GM18498 (cell line): ENCODE measurements around the gene MUC4.
"Not testable (repeated sequence)": the region's sequence is repeated elsewhere in the genome, so short reads cannot be mapped to it uniquely, and the experiment has no call there.

Source experiments
- ATAC-seq: cut with Tn5 transposase; IDR thresholded peaks from one replicate; pipeline ENCODE4 v1.9.1; 2021; ENCODE audit warnings: mild to moderate bottlenecking, moderate library complexity; ENCODE audit not compliant: unreplicated experiment

Gene MUC4

GRCh38 chr3:195748661-195749060 lies 63.1 kb downstream of the MUC4 start:
- ATAC-seq, result no peak

DNA sequence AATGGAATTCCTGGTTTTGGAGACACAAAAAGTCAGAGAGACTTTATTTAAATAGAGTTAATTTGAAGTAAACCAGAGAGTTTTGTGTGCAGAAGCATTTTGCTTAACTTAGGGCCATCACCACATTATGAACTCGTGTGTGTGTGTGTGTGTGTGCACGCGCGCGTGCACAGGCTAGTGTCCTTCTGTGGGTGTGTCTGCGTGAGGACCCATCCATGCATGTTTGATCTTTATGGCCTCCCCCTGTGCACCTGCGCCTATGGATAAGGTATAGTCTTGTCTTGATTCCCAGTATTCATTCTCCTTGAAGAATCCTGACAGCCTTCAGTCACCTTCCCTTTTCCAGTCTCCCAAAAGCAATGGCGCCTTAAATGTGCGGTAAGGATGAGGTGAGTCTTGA lies 65.0 kb downstream of the MUC4 start:
- ATAC-seq, result no peak

GRCh38 chr3:195746346-195746745 lies 65.4 kb downstream of the MUC4 start:
- no peak for ATAC-seq

DNA sequence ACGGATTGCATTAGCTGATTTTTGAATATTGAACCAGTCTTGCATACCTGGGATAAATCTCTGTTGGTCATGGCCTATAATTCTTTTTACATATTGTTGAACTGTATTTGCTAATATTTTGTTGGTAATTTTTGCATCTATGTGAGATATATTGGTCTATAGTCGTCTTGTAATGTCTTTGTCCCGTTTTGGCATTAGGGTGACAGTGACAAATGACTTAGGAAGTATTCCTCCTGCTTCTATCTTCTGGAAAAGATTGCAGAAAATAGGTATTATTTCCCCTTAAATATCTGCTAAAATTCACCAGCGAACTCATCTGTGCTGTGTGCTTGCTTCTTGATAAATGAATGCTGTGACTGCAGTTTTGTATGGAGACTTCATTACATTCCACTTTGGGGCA lies 67.3 kb downstream of the MUC4 start:
- ATAC-seq, result no peak

GRCh38 chr3:195739561-195740111 lies 72.1 kb downstream of the MUC4 start:
- ATAC-seq, result no peak

DNA sequence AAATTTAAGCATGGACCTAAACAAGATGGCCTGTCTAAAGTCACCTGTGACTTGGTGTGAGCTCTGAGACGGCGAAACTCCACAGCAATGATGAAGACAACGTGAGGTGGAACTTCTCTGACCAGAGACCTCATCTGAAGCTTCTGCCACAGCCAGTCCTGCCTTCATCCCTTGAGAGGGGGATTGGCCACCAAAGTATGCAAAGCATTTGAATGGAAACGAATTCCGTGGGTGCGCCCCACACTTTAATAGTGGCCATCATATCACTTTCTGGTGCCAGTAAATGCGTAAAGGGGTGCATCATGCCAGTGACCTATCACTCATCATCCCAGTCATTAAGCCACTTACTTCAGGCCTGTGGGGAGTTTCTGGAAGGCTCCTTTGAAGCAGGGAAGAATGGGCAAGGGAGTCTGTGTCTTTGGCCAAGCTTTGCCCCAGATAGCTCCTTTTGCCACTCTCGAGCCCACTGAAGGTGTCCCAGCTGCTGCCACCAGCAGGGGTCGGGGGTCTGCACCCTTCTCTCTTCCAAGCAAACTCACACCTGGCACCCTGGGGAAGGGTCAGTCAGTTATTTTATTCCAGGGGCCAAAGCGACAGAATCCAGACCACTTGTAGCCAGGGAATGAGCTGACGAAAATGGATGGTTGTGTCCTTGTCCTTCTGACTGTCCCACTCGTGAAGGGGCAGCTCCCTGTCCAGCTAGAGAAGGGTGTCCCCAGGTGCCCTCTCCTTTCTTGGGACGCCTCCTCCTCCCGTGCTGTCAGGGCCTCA lies 73.3 kb downstream of the MUC4 start:
- ATAC-seq, result no peak

DNA sequence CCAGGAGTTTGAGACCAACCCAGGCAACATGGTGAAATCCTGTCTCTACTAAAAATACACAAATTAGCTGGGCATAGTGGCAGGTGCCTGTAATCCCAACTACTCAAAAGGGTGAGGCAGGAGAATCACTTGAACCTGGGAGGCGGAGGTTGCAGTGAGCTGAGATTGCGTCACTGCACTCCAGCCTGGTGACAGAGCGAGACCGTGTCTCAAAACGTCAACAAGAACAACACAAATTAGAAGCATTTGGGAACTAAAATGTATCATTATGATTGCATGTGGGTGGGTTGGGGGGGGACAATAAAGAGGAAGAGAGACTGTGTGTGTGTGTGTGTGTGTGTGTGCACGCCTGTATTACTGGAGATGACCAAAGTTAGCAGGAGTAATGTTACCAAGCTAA lies 73.9 kb downstream of the MUC4 start:
- ATAC-seq, result not testable (repeated sequence)

DNA sequence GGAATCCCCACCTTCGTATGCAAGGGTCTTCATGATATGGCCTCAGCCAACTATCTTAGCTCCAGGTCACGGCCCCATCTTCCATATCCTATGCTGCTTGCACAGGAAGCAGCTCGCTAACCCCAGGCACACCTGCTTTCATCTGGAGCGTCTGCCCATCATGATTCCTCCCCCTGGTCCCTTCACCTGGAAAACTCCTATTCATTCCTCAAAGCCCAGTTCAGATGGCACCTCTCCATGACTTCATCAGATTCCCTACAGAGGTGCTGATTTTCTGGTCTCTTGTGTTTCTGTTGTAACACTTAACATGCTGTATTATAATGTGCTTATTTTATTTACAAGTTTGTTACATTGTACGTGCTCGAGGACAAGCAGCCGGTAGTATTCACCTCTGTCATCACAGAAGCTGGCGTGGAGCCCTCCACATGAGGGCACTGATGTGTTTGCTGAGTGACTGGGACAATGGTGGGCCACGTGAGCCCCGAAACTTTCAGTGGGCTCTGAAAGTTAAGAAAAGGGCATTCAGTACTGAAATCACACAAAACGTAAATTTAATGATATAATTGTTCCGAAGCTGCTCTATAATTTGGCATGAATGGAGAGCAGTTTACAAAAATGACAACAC lies 74.8 kb downstream of the MUC4 start:
- no peak for ATAC-seq

DNA sequence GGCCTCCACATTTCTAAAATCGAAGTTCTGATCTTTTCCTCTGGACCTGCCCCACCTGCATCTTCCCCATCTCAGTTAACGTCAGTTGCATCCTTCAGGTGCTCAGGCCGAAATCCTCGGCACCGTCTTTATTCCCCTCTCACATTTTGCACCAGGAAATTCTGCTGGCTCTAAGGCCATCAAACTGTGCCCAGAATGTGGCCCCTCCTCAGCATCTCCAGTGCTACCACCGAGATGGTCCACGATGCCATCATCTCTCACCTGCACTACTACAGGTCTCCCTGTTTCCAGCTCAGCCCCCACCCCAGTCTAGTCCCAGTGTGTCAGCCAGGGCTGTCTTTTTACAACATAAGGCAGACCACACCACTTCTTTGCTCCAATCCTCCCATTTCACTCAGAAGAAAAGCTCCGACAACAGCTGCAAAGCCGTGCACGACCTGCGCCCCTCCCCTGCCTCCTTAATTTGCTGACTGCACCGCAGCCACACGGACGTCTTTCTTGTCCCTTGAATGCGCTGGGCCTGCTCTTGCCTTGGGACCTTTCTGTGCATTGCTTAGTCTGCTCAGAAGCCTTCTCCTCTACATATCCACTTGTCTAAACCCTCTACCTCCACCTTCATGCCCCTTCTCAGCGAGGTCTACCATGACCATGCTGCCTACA lies 76.6 kb downstream of the MUC4 start:
- ATAC-seq, result no peak

DNA sequence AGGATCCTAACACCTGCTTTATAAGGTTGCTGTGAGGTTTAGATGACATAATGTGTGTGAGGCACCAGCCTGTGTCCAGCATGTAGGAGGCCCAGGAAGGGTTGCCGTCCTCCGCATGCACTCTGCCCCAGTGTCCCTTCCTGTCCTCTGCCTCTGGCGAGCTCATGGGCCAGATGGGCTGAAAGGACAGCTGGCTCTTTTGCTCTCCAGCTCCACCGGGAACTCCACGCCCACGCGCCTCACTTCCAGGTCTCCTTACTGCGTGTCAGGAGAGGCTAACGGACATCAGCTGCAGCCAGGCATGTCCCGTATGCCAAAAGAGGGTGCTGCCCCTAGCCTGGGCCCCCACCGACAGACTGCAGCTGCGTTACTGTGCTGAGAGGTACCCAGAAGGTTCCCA lies 78.8 kb downstream of the MUC4 start:
- no peak for ATAC-seq

- ATAC-seq, result no peak
Measured at GRCh38 chr3:195731356-195731905, 80.3 kb downstream of the MUC4 start.

DNA sequence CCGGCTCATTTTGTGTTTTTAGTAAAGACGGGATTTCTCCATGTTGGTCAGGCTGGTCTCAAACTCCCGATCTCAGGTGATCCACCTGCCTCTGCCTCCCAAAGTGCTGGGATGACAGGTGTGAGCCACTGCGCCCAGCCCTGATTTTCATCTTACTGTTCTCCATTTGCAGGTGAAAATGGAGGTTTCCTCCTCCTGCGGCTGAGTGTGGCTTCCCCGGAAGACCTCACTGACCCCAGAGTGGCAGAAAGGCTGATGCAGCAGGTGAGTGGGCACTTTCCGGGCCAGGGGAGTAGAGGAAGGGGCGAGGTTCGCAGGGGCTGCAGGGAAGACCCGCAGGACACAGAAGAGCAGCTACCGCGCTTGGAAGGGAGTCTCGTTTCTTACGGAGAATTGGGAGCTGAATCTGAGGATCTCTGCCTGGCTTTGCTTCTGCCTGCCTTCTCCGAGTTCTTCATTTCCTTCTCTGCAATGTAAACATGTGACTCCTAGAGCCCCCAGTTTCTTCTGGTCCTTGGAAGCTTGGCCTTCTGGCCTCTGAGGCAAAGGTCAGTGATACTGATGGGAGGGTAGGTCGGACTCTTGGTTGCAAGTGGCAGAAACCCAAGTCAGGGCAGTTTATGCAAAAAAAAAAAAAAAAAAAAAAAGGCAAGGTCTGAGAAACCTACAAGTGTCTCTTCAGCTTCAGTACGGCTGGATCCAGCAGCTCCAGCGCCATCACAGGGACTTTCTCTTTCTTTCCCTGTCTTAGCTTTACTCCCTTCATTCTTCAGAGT lies 82.1 kb downstream of the MUC4 start:
- no peak for ATAC-seq

- not testable (repeated sequence) for ATAC-seq
Measured at GRCh38 chr3:195728789-195729188, 82.9 kb downstream of the MUC4 start.

GRCh38 chr3:195727606-195728195 lies 84.0 kb downstream of the MUC4 start:
- no peak for ATAC-seq

GRCh38 chr3:195725916-195726740 lies 85.6 kb downstream of the MUC4 start:
- ATAC-seq, result not testable (repeated sequence)

- ATAC-seq, result not testable (repeated sequence)
Measured at GRCh38 chr3:195724363-195724762, 87.4 kb downstream of the MUC4 start.

GRCh38 chr3:195722996-195723345 lies 88.8 kb downstream of the MUC4 start:
- ATAC-seq, result not testable (repeated sequence)

DNA sequence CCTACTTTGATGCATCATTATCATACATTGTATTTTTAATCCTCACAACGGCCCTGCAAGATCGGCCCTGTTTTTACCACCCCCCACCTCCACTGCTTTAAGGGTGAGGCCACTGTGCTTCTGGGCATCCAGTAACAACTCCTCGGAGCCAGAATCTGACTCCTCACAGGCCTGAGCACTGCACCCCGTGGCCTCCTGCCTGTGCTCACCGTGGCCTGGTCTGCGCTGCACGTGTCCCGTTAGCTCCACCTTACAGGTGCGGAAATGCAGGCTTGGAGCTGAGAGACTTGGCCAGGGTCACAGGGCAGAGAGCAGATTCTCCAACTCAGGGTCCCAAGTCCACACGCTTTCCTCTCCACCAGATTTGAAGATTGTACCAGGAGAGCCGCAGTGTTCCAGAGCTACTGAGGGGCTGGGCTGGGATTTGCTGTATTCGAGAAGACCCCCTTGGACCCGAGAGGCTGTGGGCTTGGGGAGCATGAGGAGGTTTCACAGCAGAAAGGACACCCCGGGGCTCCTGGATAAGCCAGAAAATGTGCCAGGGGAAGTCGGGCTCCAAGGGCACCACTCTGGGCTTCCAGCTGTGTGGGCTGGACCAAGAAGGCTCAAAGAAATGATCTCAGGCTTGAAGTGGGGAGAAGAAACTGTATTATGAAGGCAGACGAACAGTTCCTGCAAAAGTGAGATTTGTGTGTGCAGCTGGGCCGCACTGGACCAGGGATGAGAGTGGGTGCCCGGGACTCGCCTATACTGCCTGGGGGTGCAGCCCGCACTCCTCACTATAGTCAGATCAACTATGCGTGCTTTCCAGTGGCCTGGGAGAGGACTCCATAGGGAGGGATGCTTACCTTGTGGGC lies 89.4 kb downstream of the MUC4 start:
- ATAC-seq, result not testable (repeated sequence)
